Measurements from ENCODE around the gene ELF4. TPM values are rescaled to one million over a fixed set of nuclear protein-coding genes. Genes with fewer than 3 reads are reported as not detected.
A peak's percentile ranks its signal among the peaks of the same experiment; 100 is the strongest.

Gene ELF4
- total RNA-seq, 3 donors from 2014 or later = 26.3 to 65.0 (median 43.7) TPM

- Histone ChIP-seq H3K4me3 (no peak overlapping the region), H3K9me3 (no peaks in the 10 kb centered on the region), H3K4me1 (ENCODE audit: low read depth) (no peaks in the 10 kb centered on the region), H3K36me3 (ENCODE audit: low read depth) (no peaks in the 10 kb centered on the region)
- TF ChIP-seq CTCF (IDR thresholded peaks at IDR 0.05) = no peak
- DNase-seq = no peak
- intact Hi-C loops (cut with DNase I, micrococcal nuclease) = no loop called here
- no peak for ATAC-seq
These were observed 3.9 kb upstream of the ELF4 start for GRCh38 chrX:130114141-130114588.

- TF ChIP-seq CTCF (IDR thresholded peaks at IDR 0.05) = no peak
- Histone ChIP-seq H3K4me3 (no peak overlapping the region), H3K4me1 (ENCODE audit: low read depth) (peaks cover 6% of the 10 kb centered on the region), H3K36me3 (ENCODE audit: low read depth) (no peaks in the 10 kb centered on the region), H3K9me3 (no peaks in the 10 kb centered on the region)
- peak; percentile 2 for ATAC-seq
- DNase-seq = peak in 1 of 3 donors; percentile 60
- intact Hi-C loops (cut with DNase I, micrococcal nuclease) = no loop called here
These were observed 1.2 kb upstream of the ELF4 start for GRCh38 chrX:130111220-130112154.

GRCh38 chrX:130109429-130110378 is 593 bp downstream of the ELF4 start:
- H3K4me3 ChIP-seq = peak overlapping the region; percentile 59
- DNase-seq (peak; percentile 29 to 63 (median 49)), ATAC-seq (peak; percentile 11)
- H3K36me3 ChIP-seq (ENCODE audit: low read depth) = no peaks in the 10 kb centered on the region
- no peak for TF ChIP-seq CTCF (IDR thresholded peaks at IDR 0.05)
- intact Hi-C loops (cut with DNase I, micrococcal nuclease) = no loop called here
- H3K9me3 ChIP-seq = no peaks in the 10 kb centered on the region
- peaks cover 10% of the 10 kb centered on the region for H3K4me1 ChIP-seq (ENCODE audit: low read depth)

GRCh38 chrX:130108647-130109428 is 1.5 kb downstream of the ELF4 start:
- intact Hi-C loops (cut with DNase I, micrococcal nuclease) = no loop called here

More at GRCh38 chrX:130108647-130109428, 1.5 kb downstream of the ELF4 start:
- H3K4me1 ChIP-seq (ENCODE audit: low read depth) = peaks cover 10% of the 10 kb centered on the region
- no peaks in the 10 kb centered on the region for H3K36me3 ChIP-seq (ENCODE audit: low read depth)
- peak; percentile 67 to 85 (median 78) for DNase-seq
- H3K4me3 ChIP-seq = peak overlapping the region; percentile 59
- ATAC-seq = peak; percentile 77
- no peak for TF ChIP-seq CTCF (IDR thresholded peaks at IDR 0.05)
- H3K9me3 ChIP-seq = no peaks in the 10 kb centered on the region

All from mucosa of descending colon (tissue), 3 donors.